Activated naive CD8-positive, alpha-beta T cell treated with anti-CD3 and anti-CD28 coated beads for 36 hours (primary cell): Measurements from ENCODE around the gene STPG1. TPM values are rescaled to one million over a fixed set of nuclear protein-coding genes. Genes with fewer than 3 reads are reported as not detected.

Source experiments
- DNase-seq: peaks from one replicate; pipeline ENCODE4 v3.0.0; 2021
- H3K27ac Mint-ChIP-seq: one replicate; pipeline ENCODE4 v1.8.0; 2022; ENCODE audit warnings: mild to moderate bottlenecking, moderate library complexity, mixed read lengths
- H3K27me3 Mint-ChIP-seq: one replicate; pipeline ENCODE4 v1.8.0; 2022; ENCODE audit warnings: mild to moderate bottlenecking, mixed read lengths
- H3K36me3 Mint-ChIP-seq: one replicate; pipeline ENCODE4 v1.8.0; 2021; ENCODE audit warnings: mild to moderate bottlenecking, mixed read lengths
- H3K4me1 Mint-ChIP-seq: one replicate; pipeline ENCODE4 v1.8.0; 2021; ENCODE audit warnings: mixed read lengths
- H3K4me3 Mint-ChIP-seq: one replicate; pipeline ENCODE4 v1.8.0; 2022; ENCODE audit warnings: mild to moderate bottlenecking, moderate library complexity, mixed read lengths
- H3K9me3 Mint-ChIP-seq: one replicate; pipeline ENCODE4 v1.8.0; 2022; ENCODE audit warnings: mixed read lengths
- total RNA-seq, 2 experiments: library from RNA; stranded (reverse); gene quantifications; one replicate each; pipeline ENCODE4 v1.2.3, GENCODE V29; 2021

STPG1 gene
- total RNA-seq, 2 experiments from 2014 or later: 5.9 to 8.0 TPM

DNA sequence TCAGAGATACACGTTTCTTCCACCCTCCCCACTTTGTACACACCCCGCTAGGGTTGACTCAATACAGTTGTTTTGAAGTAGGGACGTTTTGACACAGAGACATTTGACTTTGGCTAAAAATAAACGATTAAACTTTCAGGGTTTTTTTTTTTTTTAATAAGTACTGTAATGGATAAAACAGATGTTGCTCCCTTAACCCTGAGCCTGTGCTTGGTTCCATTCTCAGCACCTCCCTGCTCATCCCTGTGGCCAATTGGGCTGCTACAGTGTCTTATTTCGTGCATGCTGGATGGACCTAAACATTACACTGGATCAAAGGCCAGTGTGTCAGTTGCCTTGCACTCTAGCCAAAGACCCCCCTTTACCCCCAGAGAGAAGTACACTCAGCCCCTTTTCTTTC, 77.5 kb downstream of the STPG1 start:
- Mint-ChIP-seq H3K27me3 (peaks cover 11% of the 10 kb centered on the region), H3K9me3 (no peaks in the 10 kb centered on the region), H3K4me1 (peaks cover 2% of the 10 kb centered on the region), H3K27ac (no peak overlapping the region), H3K36me3 (no peaks in the 10 kb centered on the region), H3K4me3 (no peak overlapping the region)
- DNase-seq: no peak

DNA sequence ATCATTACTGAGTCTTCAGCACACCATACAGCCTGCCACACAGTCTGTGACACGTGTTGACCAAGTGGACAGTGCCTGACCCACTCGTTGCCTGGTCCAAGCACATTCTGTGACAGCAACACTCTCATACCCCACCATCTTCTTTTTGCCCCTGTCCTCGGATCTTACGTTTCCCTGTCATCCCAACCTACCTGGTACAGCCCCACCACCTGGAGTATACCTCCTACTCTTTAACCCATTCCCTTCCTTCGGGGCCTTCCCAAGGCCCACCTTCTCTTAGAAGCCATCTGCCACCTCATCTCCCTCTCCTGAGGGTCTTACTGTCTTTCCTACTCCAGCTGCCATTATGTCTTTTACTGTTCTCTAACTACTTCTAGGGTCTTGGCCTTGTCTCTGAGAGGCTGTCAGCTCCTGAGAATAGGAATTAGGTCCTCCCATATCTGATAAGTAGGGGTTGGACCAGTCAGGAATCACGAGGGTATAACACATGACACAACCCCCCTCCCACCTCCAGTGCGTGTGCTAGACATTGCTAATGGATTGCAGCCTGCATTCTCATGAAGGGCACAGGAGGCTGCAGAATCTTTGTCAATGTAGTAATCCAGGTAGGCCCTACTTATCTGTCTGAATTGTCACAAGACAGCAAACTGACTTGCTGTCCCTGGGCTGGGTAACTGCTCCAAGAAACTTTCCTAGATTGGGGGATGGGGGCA, 81.5 kb downstream of the STPG1 start:
- no peaks in the 10 kb centered on the region for H3K4me1 Mint-ChIP-seq
- DNase-seq: no peak
- H3K36me3 Mint-ChIP-seq: no peaks in the 10 kb centered on the region
- no peak overlapping the region for H3K4me3 Mint-ChIP-seq
- peaks cover 36% of the 10 kb centered on the region for H3K27me3 Mint-ChIP-seq
- H3K27ac Mint-ChIP-seq: no peak overlapping the region
- no peaks in the 10 kb centered on the region for H3K9me3 Mint-ChIP-seq

DNA sequence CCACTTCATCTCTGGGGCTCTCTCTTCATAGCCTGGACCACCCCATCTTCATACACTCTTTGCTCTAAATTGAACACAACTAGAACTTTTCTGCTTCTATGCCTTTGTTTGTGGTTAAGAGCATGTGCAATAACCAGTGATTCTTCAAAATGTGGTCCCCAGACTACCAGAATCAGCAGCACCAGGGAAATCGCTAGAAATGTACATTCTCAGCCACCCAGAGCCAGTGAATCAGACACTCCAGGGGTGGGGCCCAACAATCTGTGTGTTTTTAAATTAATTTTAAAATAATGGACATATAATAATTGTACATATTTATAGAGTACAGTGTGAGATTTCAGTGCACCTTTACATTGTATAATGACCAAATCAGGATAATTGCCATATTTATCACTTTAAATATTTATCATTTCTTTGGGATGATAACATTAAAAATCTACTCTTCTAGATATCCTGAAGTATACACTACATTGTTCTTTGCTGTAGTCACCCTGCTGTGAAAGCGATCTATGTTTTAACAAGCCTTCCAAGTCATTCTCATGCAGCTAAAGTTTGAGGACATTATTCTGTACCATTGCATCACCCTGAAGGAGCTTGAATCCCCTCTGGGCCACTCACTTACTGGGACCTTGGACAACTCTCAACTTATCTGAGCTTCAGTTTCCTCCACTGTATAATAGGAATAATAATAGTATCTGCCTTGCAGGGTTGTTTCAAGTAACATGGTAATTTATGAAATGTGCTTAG, 83.6 kb downstream of the STPG1 start:
- H3K4me3 Mint-ChIP-seq: no peak overlapping the region
- H3K4me1 Mint-ChIP-seq: no peaks in the 10 kb centered on the region
- no peaks in the 10 kb centered on the region for H3K9me3 Mint-ChIP-seq
- H3K36me3 Mint-ChIP-seq: no peaks in the 10 kb centered on the region
- H3K27me3 Mint-ChIP-seq: peaks cover 55% of the 10 kb centered on the region
- no peak overlapping the region for H3K27ac Mint-ChIP-seq
- no peak for DNase-seq

DNA sequence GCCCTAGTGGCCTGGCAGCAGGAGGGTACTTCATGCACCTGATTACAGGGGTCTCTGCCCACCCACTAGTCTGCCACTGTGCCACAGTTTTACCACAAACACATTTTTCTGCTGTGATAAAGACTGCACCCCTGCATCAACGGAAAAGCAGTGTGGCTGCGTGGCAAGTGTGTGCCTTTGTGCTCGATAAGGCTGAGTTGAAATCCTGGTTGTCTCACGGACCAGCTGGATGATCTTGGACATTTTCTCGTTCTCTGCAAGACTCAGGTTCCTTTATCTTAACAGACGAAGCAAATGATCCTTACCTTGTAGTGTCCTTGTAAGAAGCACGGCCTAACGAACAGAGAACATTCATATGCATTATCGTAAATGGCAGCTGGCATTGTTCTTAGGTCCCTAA, 84.3 kb downstream of the STPG1 start:
- Mint-ChIP-seq H3K4me3 (no peak overlapping the region), H3K27me3 (peaks cover 61% of the 10 kb centered on the region)

DNA sequence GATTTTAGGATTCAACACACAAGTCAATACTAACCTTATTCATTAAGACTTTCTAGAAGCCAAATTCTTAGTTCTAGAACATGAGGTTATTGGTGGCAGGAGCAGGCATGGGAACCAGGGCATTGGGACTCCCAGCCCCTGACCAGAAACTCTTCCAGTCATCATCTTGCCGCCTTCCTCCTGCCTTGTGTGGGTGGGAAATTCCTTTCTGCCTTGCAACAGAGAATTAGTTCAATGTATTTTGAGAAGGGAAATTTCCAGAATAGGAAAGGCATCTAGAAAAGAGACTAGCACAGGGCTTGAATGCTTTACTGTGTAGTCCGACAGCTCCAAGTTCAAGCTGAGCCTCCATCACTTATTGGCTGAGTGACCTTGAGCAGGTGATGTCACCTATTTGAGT, 85.7 kb downstream of the STPG1 start:
- H3K4me1 Mint-ChIP-seq: no peaks in the 10 kb centered on the region
- H3K27me3 Mint-ChIP-seq: peaks cover 73% of the 10 kb centered on the region
- H3K27ac Mint-ChIP-seq: no peak overlapping the region
- H3K4me3 Mint-ChIP-seq: no peak overlapping the region
- no peaks in the 10 kb centered on the region for H3K36me3 Mint-ChIP-seq
- no peak for DNase-seq
- H3K9me3 Mint-ChIP-seq: no peaks in the 10 kb centered on the region

More for the DNA sequence above, 84.3 kb downstream of the STPG1 start:
- no peaks in the 10 kb centered on the region for H3K4me1 Mint-ChIP-seq
- no peaks in the 10 kb centered on the region for H3K9me3 Mint-ChIP-seq
- DNase-seq: no peak
- no peak overlapping the region for H3K27ac Mint-ChIP-seq
- H3K36me3 Mint-ChIP-seq: no peaks in the 10 kb centered on the region

DNA sequence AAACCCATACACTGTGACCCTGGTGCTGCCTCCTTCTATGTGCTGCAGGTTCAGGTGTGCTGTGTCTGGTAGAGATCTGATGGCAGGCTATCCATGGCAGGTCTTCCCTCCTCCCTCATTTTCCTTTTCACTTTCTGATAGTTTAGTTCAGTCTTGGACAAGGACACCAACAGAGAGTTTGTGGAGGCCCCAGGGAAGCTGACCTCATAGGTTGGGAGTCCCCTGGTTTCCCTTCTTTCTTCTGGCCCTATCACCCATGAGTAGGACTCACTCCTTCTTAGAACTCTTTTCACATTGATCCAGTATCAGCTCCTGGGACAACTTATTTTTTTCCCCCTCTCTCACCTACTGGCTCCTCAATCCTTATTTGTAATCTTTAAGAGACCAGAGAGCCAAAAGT, 86.1 kb downstream of the STPG1 start:
- H3K4me3 Mint-ChIP-seq: no peak overlapping the region
- H3K27me3 Mint-ChIP-seq: peaks cover 75% of the 10 kb centered on the region
- H3K36me3 Mint-ChIP-seq: no peaks in the 10 kb centered on the region
- no peaks in the 10 kb centered on the region for H3K4me1 Mint-ChIP-seq
- DNase-seq: no peak
- no peaks in the 10 kb centered on the region for H3K9me3 Mint-ChIP-seq
- H3K27ac Mint-ChIP-seq: no peak overlapping the region

DNA sequence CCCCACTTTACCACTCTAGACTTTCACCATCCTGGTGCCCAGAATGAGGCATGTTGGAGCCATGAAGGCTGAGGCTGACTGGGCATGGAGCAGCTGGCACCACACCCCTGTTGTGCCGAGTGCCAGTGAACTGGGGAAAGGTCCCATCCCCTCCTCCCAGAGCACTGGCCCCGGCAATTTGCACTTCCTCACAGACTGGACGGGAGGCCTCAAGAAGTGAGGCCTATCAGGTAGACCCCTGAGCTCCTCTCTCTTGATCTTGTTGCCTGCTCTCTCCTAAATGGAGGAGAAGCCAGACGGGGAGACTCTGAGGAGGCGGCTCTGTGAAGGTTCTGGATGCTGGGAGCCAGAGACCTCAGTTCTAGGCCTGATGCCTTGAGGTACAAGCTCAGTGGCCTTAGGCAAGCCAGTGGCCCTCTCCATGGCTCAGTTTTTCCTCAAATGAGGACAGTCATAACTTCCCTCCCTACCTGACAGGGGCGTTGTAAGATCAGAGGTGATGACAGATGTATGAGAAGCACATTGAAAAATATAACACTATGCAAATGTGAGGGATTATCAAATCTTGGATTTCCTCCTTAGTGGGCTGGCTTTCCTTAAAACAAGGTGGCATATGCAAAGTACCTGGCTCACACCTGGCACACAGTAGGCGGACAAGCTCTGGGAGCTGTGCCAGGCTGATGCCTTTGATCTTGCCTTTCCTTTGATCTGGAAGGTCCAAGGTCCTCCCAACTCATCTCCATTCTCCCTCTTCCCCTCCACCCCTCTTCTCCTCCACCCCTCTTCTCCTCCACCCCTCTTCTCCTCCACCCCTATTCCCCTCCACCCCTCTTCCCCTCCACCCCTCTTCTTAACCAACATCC, 87.8 kb downstream of the STPG1 start:
- peaks cover 80% of the 10 kb centered on the region for H3K27me3 Mint-ChIP-seq
- peaks cover 10% of the 10 kb centered on the region for H3K4me1 Mint-ChIP-seq
- H3K9me3 Mint-ChIP-seq: no peaks in the 10 kb centered on the region
- no peak overlapping the region for H3K27ac Mint-ChIP-seq
- DNase-seq: no peak
- H3K4me3 Mint-ChIP-seq: no peak overlapping the region
- H3K36me3 Mint-ChIP-seq: no peaks in the 10 kb centered on the region

DNA sequence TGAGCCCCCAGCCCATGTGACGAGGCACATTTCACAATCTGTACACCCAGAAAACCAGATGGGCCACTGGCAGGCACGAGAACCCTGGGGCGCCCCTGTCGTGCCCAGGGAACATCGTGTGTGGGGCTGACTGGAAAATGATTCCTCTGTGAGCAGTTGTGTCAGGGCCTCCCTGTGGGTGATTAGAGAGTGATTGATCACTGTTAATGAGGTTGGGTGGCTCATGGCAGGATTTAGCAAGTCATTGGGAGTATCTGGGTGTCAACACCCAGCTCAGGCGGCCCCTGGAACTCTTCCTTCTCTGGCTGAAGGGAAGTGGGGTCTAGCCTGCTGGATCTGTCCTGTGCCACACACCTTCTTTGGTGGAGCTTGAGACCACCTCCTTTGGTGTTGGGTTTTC, 88.7 kb downstream of the STPG1 start:
- no peaks in the 10 kb centered on the region for H3K36me3 Mint-ChIP-seq
- DNase-seq: no peak
- H3K4me3 Mint-ChIP-seq: no peak overlapping the region
- H3K4me1 Mint-ChIP-seq: peaks cover 18% of the 10 kb centered on the region
- H3K27me3 Mint-ChIP-seq: peaks cover 81% of the 10 kb centered on the region
- no peak overlapping the region for H3K27ac Mint-ChIP-seq
- no peaks in the 10 kb centered on the region for H3K9me3 Mint-ChIP-seq

DNA sequence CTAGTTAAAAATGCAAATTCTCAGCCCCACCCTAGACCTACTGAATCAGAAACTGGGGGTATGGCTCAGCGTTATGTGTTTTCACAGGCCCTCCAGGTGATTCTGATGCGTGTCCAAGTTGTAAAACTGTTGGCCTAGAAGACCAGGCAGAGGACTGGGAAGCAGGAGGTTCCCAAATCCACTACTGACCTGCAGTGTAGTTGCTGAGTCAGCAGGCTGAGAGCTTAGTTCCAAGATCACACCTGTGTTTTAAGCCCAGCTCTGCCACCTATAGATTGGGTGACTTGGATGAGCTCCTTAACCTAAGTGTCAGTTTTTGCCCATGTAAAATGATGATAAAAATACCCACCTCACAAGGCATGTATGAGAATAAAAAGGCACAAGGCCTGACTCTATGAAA, 90.3 kb downstream of the STPG1 start:
- H3K9me3 Mint-ChIP-seq: no peaks in the 10 kb centered on the region
- no peak overlapping the region for H3K27ac Mint-ChIP-seq
- no peak overlapping the region for H3K4me3 Mint-ChIP-seq
- H3K36me3 Mint-ChIP-seq: no peaks in the 10 kb centered on the region
- DNase-seq: no peak
- H3K27me3 Mint-ChIP-seq: peaks cover 93% of the 10 kb centered on the region
- peaks cover 34% of the 10 kb centered on the region for H3K4me1 Mint-ChIP-seq

DNA sequence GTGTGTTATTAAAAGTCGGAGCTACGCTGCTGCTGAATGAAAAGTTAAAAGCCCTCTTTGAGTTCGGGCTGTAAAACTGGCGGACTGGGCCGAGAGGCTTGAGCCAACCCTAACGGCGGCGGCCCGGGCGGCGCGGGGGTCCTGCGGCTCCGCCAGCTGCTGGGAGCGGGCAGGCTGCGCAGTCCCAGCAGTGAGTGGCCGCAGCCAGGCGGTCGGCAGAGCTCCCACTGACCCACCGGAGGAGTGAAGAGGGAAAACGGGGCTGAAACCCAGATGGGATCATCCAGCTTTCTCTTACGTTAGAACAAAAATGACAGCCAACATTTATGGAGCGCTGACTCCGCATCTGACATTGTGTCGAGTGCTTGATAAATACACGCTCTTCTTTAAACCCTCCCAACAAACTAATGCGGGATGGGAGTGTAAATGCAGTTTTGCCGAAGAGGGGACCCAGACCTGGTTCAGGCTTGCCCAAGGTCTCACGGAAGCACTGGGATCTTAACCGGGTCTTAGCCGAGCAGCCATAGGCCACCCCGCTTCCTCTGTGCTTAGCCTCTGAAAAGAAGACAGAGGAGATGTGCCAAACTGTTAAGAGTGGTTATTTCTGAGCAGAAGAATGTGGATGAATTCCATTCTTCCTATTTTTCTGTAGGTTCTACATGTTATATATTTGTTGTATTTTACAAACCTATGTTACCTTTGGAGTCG, 91.0 kb downstream of the STPG1 start:
- no peaks in the 10 kb centered on the region for H3K9me3 Mint-ChIP-seq
- peak overlapping the region; percentile 62 for H3K27ac Mint-ChIP-seq

DNA sequence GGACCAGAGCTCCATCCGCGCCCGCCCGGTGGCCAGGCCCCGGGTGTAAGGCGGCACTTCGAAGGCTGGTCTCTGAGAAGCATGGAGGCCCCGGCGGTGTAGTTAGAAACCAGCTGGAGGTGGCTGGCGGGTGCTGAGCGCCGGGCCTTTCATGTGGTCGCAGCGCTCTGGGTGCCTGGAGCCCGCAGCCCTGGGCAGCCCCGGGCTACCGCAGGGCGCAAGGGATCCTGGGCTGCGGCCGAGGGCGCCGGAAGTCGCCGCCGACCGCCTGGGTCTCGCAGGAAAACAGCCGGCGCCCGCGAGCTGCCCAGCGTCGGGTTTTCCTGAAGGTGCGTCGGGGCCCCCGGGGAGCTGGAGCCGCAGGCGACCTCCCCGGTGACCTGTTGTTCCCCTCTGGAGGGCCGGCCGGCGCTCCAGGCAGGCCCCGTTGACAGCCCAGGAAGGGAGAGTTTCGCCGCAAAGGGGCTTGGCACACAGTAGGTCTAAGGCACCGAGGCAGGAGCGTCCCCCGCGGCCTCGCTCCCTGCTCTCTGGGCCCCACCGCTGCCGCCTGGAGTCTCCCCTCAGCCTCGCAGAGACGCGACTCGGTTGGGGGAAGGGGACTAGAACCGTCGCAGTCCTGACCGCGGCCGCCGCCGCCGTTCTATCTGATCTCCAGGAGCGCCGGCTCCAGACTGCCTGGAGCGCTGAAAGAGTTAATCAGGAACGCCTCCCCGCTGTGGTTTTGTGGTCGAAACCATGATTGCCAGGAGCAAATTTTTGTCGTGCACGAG, 91.7 kb downstream of the STPG1 start:
- no peaks in the 10 kb centered on the region for H3K36me3 Mint-ChIP-seq
- peaks cover 93% of the 10 kb centered on the region for H3K27me3 Mint-ChIP-seq
- no peaks in the 10 kb centered on the region for H3K9me3 Mint-ChIP-seq
- DNase-seq: peak; percentile 83
- H3K4me1 Mint-ChIP-seq: peaks cover 34% of the 10 kb centered on the region
- peak overlapping the region; percentile 62 for H3K27ac Mint-ChIP-seq
- peak overlapping the region; percentile 70 for H3K4me3 Mint-ChIP-seq

More for the DNA sequence above, 91.0 kb downstream of the STPG1 start:
- DNase-seq: no peak
- Mint-ChIP-seq H3K36me3 (no peaks in the 10 kb centered on the region), H3K4me3 (peak overlapping the region; percentile 70), H3K27me3 (peaks cover 93% of the 10 kb centered on the region), H3K4me1 (peaks cover 34% of the 10 kb centered on the region)

DNA sequence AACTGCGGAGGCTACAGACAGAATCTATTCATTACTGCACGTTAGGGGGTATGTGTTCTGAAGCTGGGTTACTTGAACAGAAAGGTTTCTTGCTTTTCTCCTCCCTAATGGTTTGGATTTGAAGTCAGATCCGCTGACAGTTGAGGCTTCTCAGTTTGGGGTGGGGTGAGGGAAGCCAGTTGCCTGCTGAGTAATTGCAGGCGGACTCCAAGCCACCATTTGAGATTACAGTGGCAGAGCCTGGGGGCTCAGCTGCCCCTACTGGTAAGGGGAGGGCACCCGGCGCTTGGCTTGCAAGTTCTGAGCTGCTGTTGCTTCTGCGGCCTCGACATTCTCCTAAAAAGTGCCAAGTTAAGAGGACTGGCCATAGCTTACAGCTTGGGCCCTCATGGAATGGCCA, 92.5 kb downstream of the STPG1 start:
- H3K9me3 Mint-ChIP-seq: no peaks in the 10 kb centered on the region
- peaks cover 34% of the 10 kb centered on the region for H3K4me1 Mint-ChIP-seq
- H3K27ac Mint-ChIP-seq: no peak overlapping the region
- no peaks in the 10 kb centered on the region for H3K36me3 Mint-ChIP-seq
- no peak for DNase-seq
- peak overlapping the region; percentile 43 for H3K4me3 Mint-ChIP-seq
- peaks cover 91% of the 10 kb centered on the region for H3K27me3 Mint-ChIP-seq

DNA sequence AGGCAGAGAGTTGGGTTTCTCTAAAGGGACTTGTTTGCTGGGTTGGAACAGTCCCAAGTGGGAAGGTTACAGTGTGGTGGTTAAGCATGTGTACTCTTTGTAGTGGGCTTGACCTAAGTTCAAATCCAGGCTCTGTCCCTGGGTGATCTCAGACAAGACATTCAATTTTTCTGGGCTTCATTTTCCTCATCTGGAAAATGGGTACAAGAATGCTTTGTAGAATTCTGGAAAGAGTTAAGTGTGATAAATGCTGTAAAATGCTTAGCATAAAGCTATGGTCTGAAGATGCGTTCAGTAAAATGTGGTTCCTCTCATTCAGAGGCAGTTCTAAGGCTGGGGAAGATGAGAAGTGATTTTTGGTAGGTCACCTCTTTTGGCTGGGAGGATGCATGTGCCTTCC, 93.6 kb downstream of the STPG1 start:
- H3K4me3 Mint-ChIP-seq: no peak overlapping the region
- no peaks in the 10 kb centered on the region for H3K9me3 Mint-ChIP-seq
- no peak for DNase-seq
- H3K4me1 Mint-ChIP-seq: peaks cover 34% of the 10 kb centered on the region
- no peak overlapping the region for H3K27ac Mint-ChIP-seq
- H3K27me3 Mint-ChIP-seq: peaks cover 91% of the 10 kb centered on the region
- H3K36me3 Mint-ChIP-seq: no peaks in the 10 kb centered on the region

DNA sequence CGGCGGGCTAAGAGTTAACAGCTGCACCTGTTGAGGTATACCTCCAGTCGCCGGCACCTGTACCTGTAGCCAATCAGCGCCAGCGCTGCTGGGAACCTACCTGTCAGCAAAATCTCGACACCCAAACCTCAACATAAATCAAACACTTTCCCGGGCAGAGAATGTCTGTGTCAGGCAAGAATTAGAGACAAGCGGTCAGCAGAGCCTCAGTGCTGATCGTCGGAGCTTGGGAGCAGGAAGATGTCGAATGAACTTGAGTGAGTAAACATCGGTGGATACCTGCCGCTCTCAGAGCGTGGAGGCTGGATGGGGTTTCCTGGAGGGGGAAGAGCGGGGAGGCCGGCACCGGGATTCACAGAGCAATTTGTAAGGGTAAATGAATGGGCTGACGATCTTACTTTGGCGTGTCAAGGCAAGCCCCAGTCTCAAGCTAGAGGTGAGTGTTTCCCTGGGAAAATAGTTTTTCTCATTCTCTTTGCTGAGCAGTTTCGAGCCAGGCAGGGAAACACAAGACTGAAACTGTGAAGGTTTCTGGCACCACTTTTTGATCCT, 94.2 kb downstream of the STPG1 start, which contains the start of gene GRHL3:
Gene GRHL3 (plus strand): TSS at position 46 of the 552 bp plus-strand sequence. CDS start 195 bp downstream, at position 241.
- Mint-ChIP-seq H3K27ac (no peak within 1 kb of the TSS), H3K4me3 (peak within 1 kb of the TSS; percentile 33), H3K9me3 (no peaks in the 10 kb centered on the region), H3K27me3 (peaks cover 86% of the 10 kb centered on the region), H3K36me3 (no peaks in the 10 kb centered on the region), H3K4me1 (peaks cover 34% of the 10 kb centered on the region)
- no peak for DNase-seq
